Parathyroid adenoma (tissue), 2 donors: ENCODE results near the gene TNRC18.

Experiments used
- H2AFZ ChIP-seq: fragments of 300-600 bp; sonication (generic); one replicate; pipeline ENCODE4 v1.7.0; 2017; ENCODE audit warnings: antibody characterized with exemption, mild to moderate bottlenecking
- H3K27ac ChIP-seq: fragments of 300-600 bp; sonication (generic); one replicate; pipeline ENCODE4 v1.7.0; 2017
- H3K27me3 ChIP-seq: fragments of 300-600 bp; sonication (generic); one replicate; pipeline ENCODE4 v1.7.0; 2017; ENCODE audit warnings: low read length; ENCODE audit not compliant: control insufficient read depth, insufficient read depth
- H3K36me3 ChIP-seq: fragments of 300-600 bp; sonication (generic); one replicate; pipeline ENCODE4 v1.7.0; 2017; ENCODE audit warnings: low read length; ENCODE audit not compliant: control insufficient read depth, insufficient read depth
- H3K4me1 ChIP-seq: fragments of 300-600 bp; sonication (generic); one replicate; pipeline ENCODE4 v1.7.0; 2017; ENCODE audit warnings: control low read depth
- H3K4me2 ChIP-seq: fragments of 300-600 bp; sonication (generic); one replicate; pipeline ENCODE4 v1.7.0; 2017; ENCODE audit warnings: low read length
- H3K4me3 ChIP-seq: fragments of 300-600 bp; sonication (generic); one replicate; pipeline ENCODE4 v1.7.0; 2017; ENCODE audit warnings: low read depth, low read length
- H3K79me2 ChIP-seq: fragments of 300-600 bp; sonication (generic); one replicate; pipeline ENCODE4 v1.7.0; 2017; ENCODE audit warnings: control low read depth
- H3K9ac ChIP-seq: fragments of 300-600 bp; sonication (generic); one replicate; pipeline ENCODE4 v1.7.0; 2017; ENCODE audit warnings: mild to moderate bottlenecking
- H3K9me3 ChIP-seq: fragments of 300-600 bp; sonication (generic); one replicate; pipeline ENCODE4 v1.7.0; 2017; ENCODE audit warnings: low read length; ENCODE audit not compliant: control insufficient read depth
- CTCF ChIP-seq: fragments of 300-600 bp; sonication (generic); IDR thresholded peaks from one replicate; pipeline ENCODE4 v1.7.0; 2017; ENCODE audit warnings: antibody characterized with exemption, mild to moderate bottlenecking
- donor health status: primary hyperparathyroidism.

The TNRC18 gene

GRCh38 chr7:5302577-5302976, 121.1 kb downstream of the TNRC18 start:
- TF ChIP-seq CTCF, result no peak
- Histone ChIP-seq H3K4me3 (no peak overlapping the region), H3K36me3 (no peaks in the 10 kb centered on the region), H3K79me2 (no peaks in the 10 kb centered on the region), H3K4me2 (no peak overlapping the region), H3K4me1 (no peaks in the 10 kb centered on the region), H3K9ac (no peak overlapping the region), H3K27me3 (no peaks in the 10 kb centered on the region), H2AFZ (no peak overlapping the region), H3K9me3 (no peaks in the 10 kb centered on the region), H3K27ac (no peak overlapping the region)

GRCh38 chr7:5300366-5300765, 123.3 kb downstream of the TNRC18 start:
- Histone ChIP-seq H3K9ac (no peak overlapping the region), H2AFZ (no peak overlapping the region)

GRCh38 chr7:5296611-5297226, 126.9 kb downstream of the TNRC18 start:
- Histone ChIP-seq H3K79me2 (no peaks in the 10 kb centered on the region), H3K9ac (no peak overlapping the region), H3K36me3 (no peaks in the 10 kb centered on the region), H3K27me3 (no peaks in the 10 kb centered on the region), H3K4me3 (no peak overlapping the region), H3K4me1 (no peaks in the 10 kb centered on the region), H2AFZ (no peak overlapping the region), H3K4me2 (no peak overlapping the region), H3K9me3 (no peaks in the 10 kb centered on the region), H3K27ac (no peak overlapping the region)
- no peak for TF ChIP-seq CTCF

More at GRCh38 chr7:5300366-5300765, 123.3 kb downstream of the TNRC18 start:
- H3K4me1 ChIP-seq, result no peaks in the 10 kb centered on the region
- H3K9me3 ChIP-seq, result no peaks in the 10 kb centered on the region
- no peak overlapping the region for H3K4me2 ChIP-seq
- no peaks in the 10 kb centered on the region for H3K27me3 ChIP-seq
- no peak for TF ChIP-seq CTCF
- no peaks in the 10 kb centered on the region for H3K36me3 ChIP-seq
- H3K27ac ChIP-seq, result no peak overlapping the region
- H3K79me2 ChIP-seq, result no peaks in the 10 kb centered on the region
- no peak overlapping the region for H3K4me3 ChIP-seq

GRCh38 chr7:5296015-5296610, 127.5 kb downstream of the TNRC18 start:
- Histone ChIP-seq H3K9ac (no peak overlapping the region), H3K36me3 (no peaks in the 10 kb centered on the region), H2AFZ (no peak overlapping the region), H3K4me2 (no peak overlapping the region), H3K27ac (no peak overlapping the region), H3K4me1 (no peaks in the 10 kb centered on the region), H3K27me3 (no peaks in the 10 kb centered on the region), H3K4me3 (no peak overlapping the region), H3K9me3 (no peaks in the 10 kb centered on the region), H3K79me2 (no peaks in the 10 kb centered on the region)
- TF ChIP-seq CTCF, result no peak
